ENCODE data around the gene IGSF8. TPM values are rescaled to one million over a fixed set of nuclear protein-coding genes. Genes with fewer than 3 reads are reported as not detected.

IGSF8 gene
- total and polyA plus RNA-seq, 2 of the 8 experiments (the other 6 are each of a cell fraction or from before 2014, with no cell fraction given), result 69.6 to 132 TPM

DNA sequence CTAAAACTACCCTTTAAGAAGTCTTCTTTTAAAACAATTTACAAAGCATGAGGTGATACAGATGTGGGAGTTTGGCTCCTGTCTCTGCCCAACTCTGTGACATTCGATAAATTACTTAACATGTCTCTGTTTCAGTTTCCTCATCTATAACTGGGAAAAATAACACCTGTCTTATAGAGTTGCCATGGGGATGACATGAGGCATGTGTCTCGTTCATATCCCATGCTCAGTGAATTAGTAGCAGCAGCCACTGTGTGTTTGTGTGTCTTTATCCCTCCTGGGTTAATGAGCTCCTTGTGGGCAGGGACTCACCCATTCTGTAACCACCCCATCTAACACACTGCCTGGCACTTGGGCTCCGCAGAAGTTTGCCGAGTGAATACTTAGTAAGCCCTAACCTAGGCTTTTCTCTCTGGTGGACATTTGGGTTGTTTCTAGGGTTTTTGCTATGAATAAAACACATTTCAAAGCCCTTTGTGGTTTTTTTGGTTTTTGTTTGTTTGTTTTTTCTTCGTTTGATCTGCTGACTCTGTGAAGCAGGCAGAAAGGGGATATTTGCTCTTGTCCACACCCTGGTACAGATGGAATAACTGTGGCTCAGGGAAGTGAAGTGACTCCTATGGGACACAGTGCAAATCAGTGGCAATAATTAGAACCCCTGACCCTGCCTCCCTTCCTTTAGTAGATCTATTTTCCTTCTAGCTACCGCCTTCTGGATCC, 17.9 kb downstream of the IGSF8 start (continued):
- TF ChIP-seq RXRA (IDR thresholded peaks at IDR 0.05; ENCODE audit: insufficient read depth, low read depth, low read length), result no peak
- no peak for TF ChIP-seq RFX5 (IDR thresholded peaks at IDR 0.05; ENCODE audit: borderline replicate concordance, low read depth, low read length)
- TF ChIP-seq GABPA (IDR thresholded peaks at IDR 0.05; ENCODE audit: borderline replicate concordance, insufficient read depth, low read length), result no peak
- no peak for TF ChIP-seq ASH2L (IDR thresholded peaks at IDR 0.05; ENCODE audit: low read length)
- no peak for TF ChIP-seq EP300 (IDR thresholded peaks at IDR 0.05; ENCODE audit: borderline replicate concordance in 1 of 2, low read depth in 2 of 2, low read length in 2 of 2)
- TF ChIP-seq, protein P1, sequence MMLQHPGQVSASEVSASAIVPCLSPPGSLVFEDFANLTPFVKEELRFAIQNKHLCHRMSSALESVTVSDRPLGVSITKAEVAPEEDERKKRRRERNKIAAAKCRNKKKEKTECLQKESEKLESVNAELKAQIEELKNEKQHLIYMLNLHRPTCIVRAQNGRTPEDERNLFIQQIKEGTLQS (IDR thresholded peaks at IDR 0.05; ENCODE audit: insufficient read depth, low read depth, low read length), result no peak
- TF ChIP-seq GTF2F1 (IDR thresholded peaks at IDR 0.05; ENCODE audit: borderline replicate concordance, low read depth, low read length), result no peak
- no peak for TF ChIP-seq EZH2 (IDR thresholded peaks at IDR 0.05; ENCODE audit: low read depth, low read length, severe bottlenecking)

Measured in H1 (cell line).